EL (cell line): ENCODE measurements around the gene CTXND1.
"Not testable (repeated sequence)": the region's sequence is repeated elsewhere in the genome, so short reads cannot be mapped to it uniquely, and the experiment has no call there.

Experiments used
- DNase-seq: peaks from one replicate; pipeline ENCODE4 v3.0.0-alpha.2; 2016

CTXND1 gene

GRCh38 chr15:80252121-80252518 lies at the start of gene CTXND1:
Gene CTXND1 (minus strand): TSS chr15:80252213. CDS start chr15:80201949, 50,264 bp downstream.
- DNase-seq, result no peak

- DNase-seq, result no peak
These were observed 49.5 kb upstream of the CTXND1 start for GRCh38 chr15:80301472-80301871.

- DNase-seq, result not testable (repeated sequence)
These were observed 43.8 kb upstream of the CTXND1 start for GRCh38 chr15:80295777-80296176.

GRCh38 chr15:80292079-80292478 lies 40.1 kb upstream of the CTXND1 start:
- DNase-seq, result no peak

- DNase-seq, result not testable (repeated sequence)
These were observed 38.9 kb upstream of the CTXND1 start for GRCh38 chr15:80290891-80291290.

GRCh38 chr15:80289528-80290495 lies 37.8 kb upstream of the CTXND1 start:
- no peak for DNase-seq

- DNase-seq, result no peak
These were observed 36.1 kb upstream of the CTXND1 start for GRCh38 chr15:80288131-80288530.

- no peak for DNase-seq
These were observed 34.0 kb upstream of the CTXND1 start for GRCh38 chr15:80286055-80286454.

- no peak for DNase-seq
These were observed 33.4 kb upstream of the CTXND1 start for GRCh38 chr15:80285379-80285778.

GRCh38 chr15:80283531-80283930 lies 31.5 kb upstream of the CTXND1 start:
- DNase-seq, result no peak

GRCh38 chr15:80277147-80277546 lies 25.1 kb upstream of the CTXND1 start:
- DNase-seq, result no peak

- peak; percentile 71 for DNase-seq
These were observed 23.9 kb upstream of the CTXND1 start for GRCh38 chr15:80275961-80276360.

GRCh38 chr15:80274996-80275395 lies 23.0 kb upstream of the CTXND1 start:
- no peak for DNase-seq

GRCh38 chr15:80274554-80274953 lies 22.5 kb upstream of the CTXND1 start:
- no peak for DNase-seq

GRCh38 chr15:80272987-80273386 lies 21.0 kb upstream of the CTXND1 start:
- no peak for DNase-seq

GRCh38 chr15:80270472-80270871 lies 18.5 kb upstream of the CTXND1 start:
- no peak for DNase-seq

- DNase-seq, result no peak
These were observed 16.1 kb upstream of the CTXND1 start for GRCh38 chr15:80268101-80268500.

- no peak for DNase-seq
These were observed 15.6 kb upstream of the CTXND1 start for GRCh38 chr15:80267658-80268057.

GRCh38 chr15:80266745-80267144 lies 14.7 kb upstream of the CTXND1 start:
- no peak for DNase-seq

- DNase-seq, result no peak
These were observed 14.1 kb upstream of the CTXND1 start for GRCh38 chr15:80266113-80266512.

- DNase-seq, result peak; percentile 6
These were observed 13.0 kb upstream of the CTXND1 start for GRCh38 chr15:80265021-80265420.

- DNase-seq, result no peak
These were observed 12.0 kb upstream of the CTXND1 start for GRCh38 chr15:80264031-80264430.

GRCh38 chr15:80260551-80260950 lies 8.5 kb upstream of the CTXND1 start:
- DNase-seq, result no peak

- no peak for DNase-seq
These were observed 8.0 kb upstream of the CTXND1 start for GRCh38 chr15:80259942-80260510.
